A549 (cell line): ENCODE results near the gene RNF114. TPM values are rescaled to one million over a fixed set of nuclear protein-coding genes. Genes with fewer than 3 reads are reported as not detected.

Experiments used
- ATAC-seq, 2 experiments: fragments of 200-7000 bp in 1 of 2; fragments of >200 bp in 1 of 2; cut with Nextera tagmentation in 1 of 2; cut with Tn5 transposase in 1 of 2; 3 replicates each; pipeline versions ENCODE4 v1.8.0 to v1.9.1; 2018 to 2020; ENCODE audit warnings: mild to moderate bottlenecking in 1 of 2, moderate library complexity in 1 of 2
- CTCF ChIA-PET: fragments of 300-600 bp; sonication (Branson Sonifier 250); formaldehyde crosslinking; extraction: SDS; loops from one replicate; lab custom pipeline; 2021; ENCODE audit warnings: antibody characterized with exemption, inconsistent platforms; lab: Yijun Ruan, JAX
- POLR2A ChIA-PET: fragments of 350-600 bp; formaldehyde crosslinking; extraction: SDS; loops from one replicate; lab custom pipeline; 2021; ENCODE audit warnings: antibody characterized with exemption, inconsistent platforms; lab: Yijun Ruan, JAX
- DNase-seq, 2 experiments: peaks; one replicate each; pipeline versions ENCODE4 v3.0.0 to v3.0.0-alpha.2; 2011 to 2016; ENCODE audit warnings: low read depth in 1 of 2, low spot score in 1 of 2
- FAIRE-seq: peaks from 2 replicates; lab custom pipeline; 2011; peaks lifted over from hg19 to GRCh38; lab: Jason Lieb, UNC
- H3K27ac ChIP-seq, 2 experiments: fragments of >200 bp; sonication (Bioruptor Twin); formaldehyde crosslinking; 3 replicates each; pipeline ENCODE4 v1.5.1; 2016 to 2017
- H3K4me1 ChIP-seq: fragments of >200 bp; sonication (Bioruptor Twin); formaldehyde crosslinking; 3 replicates; pipeline ENCODE4 v1.6.1; 2016
- H3K4me2 ChIP-seq: fragments of >200 bp; sonication (Bioruptor Twin); formaldehyde crosslinking; 3 replicates; pipeline ENCODE4 v1.6.1; 2016
- H3K4me3 ChIP-seq: fragments of >200 bp; sonication (Bioruptor Twin); formaldehyde crosslinking; 3 replicates; pipeline ENCODE4 v1.5.1; 2016
- H3K9me3 ChIP-seq: fragments of >200 bp; sonication (Bioruptor Twin); formaldehyde crosslinking; 3 replicates; pipeline ENCODE4 v1.6.1; 2016
- BHLHE40 ChIP-seq: IDR thresholded peaks from 2 replicates; pipeline ENCODE4 v1.6.1; 2012; ENCODE audit warnings: low read depth, low read length, inconsistent platforms
- CBX2 ChIP-seq: fragments of 200-600 bp; sonication (generic); IDR thresholded peaks from 2 replicates; pipeline ENCODE4 v1.6.1; 2016; ENCODE audit warnings: low read depth, mild to moderate bottlenecking, borderline replicate concordance
- CEBPB ChIP-seq, 2 experiments: fragments of >200 bp in 1 of 2; sonication (Bioruptor Twin) in 1 of 2; formaldehyde crosslinking in 1 of 2; IDR thresholded peaks; 2 replicates each; pipeline ENCODE4 v1.6.1; 2012 to 2016
- CTCF ChIP-seq: fragments of >200 bp; sonication (Bioruptor Twin); formaldehyde crosslinking; IDR thresholded peaks from 3 replicates; pipeline ENCODE4 v1.5.1; 2016
- ELK1 ChIP-seq: fragments of 150-350 bp; IDR thresholded peaks from 2 replicates; pipeline ENCODE4 v1.6.1; 2014; ENCODE audit warnings: low read depth, mild to moderate bottlenecking, low read length
- ESRRA ChIP-seq: fragments of 150-350 bp; IDR thresholded peaks from 2 replicates; pipeline ENCODE4 v1.6.1; 2014; ENCODE audit warnings: mild to moderate bottlenecking, low read length, borderline replicate concordance
- FOSL2 ChIP-seq, 2 experiments: fragments of 450-650 bp in 1 of 2; fragments of >200 bp in 1 of 2; sonication (Bioruptor Twin) in 1 of 2; formaldehyde crosslinking; IDR thresholded peaks; 2 replicates each; pipeline versions ENCODE4 v1.5.0 to v1.6.1; 2016 to 2020; ENCODE audit warnings: mild to moderate bottlenecking in 1 of 2, moderate library complexity in 1 of 2
- GATA3 ChIP-seq: IDR thresholded peaks from 2 replicates; pipeline ENCODE4 v1.6.1; 2012; ENCODE audit warnings: borderline replicate concordance
- HDAC2 ChIP-seq: fragments of 200-600 bp; sonication (generic); IDR thresholded peaks from 2 replicates; pipeline ENCODE4 v1.6.1; 2016
- HMGXB4 ChIP-seq: fragments of 250-450 bp; sonication (Bioruptor Pico); IDR thresholded peaks from 2 replicates; pipeline ENCODE4 v1.5.0; 2021; ENCODE audit warnings: mild to moderate bottlenecking, moderate library complexity, borderline replicate concordance
- KDM1A ChIP-seq: fragments of 200-600 bp; sonication (generic); IDR thresholded peaks from 2 replicates; pipeline ENCODE4 v1.6.1; 2016; ENCODE audit warnings: low read depth, mild to moderate bottlenecking
- KDM5A ChIP-seq: fragments of 200-600 bp; sonication (generic); IDR thresholded peaks from 2 replicates; pipeline ENCODE4 v1.6.1; 2016; ENCODE audit warnings: antibody characterized with exemption, mild to moderate bottlenecking
- MAFK ChIP-seq: fragments of 450-650 bp; IDR thresholded peaks from 2 replicates; pipeline ENCODE4 v1.6.1; 2014; ENCODE audit not compliant: partially characterized antibody
- MAZ ChIP-seq: fragments of 150-350 bp; IDR thresholded peaks from 2 replicates; pipeline ENCODE4 v1.6.1; 2014; ENCODE audit warnings: antibody characterized with exemption, low read depth, low read length, borderline replicate concordance
- NR3C1 ChIP-seq: fragments of >200 bp; sonication (Bioruptor Twin); formaldehyde crosslinking; IDR thresholded peaks from 3 replicates; pipeline ENCODE4 v1.6.1; 2017
- RAD21 ChIP-seq, 2 experiments: fragments of >200 bp in 1 of 2; sonication (Bioruptor Twin) in 1 of 2; formaldehyde crosslinking in 1 of 2; IDR thresholded peaks in 1 of 2; conservative IDR thresholded peaks in 1 of 2; 2 replicates in 1 of 2; 3 replicates in 1 of 2; pipeline ENCODE4 v1.6.1; 2012 to 2018; ENCODE audit warnings: inconsistent platforms in 1 of 2
- RCOR1 ChIP-seq: fragments of 150-350 bp; IDR thresholded peaks from 2 replicates; pipeline ENCODE4 v1.6.1; 2014; ENCODE audit warnings: antibody characterized with exemption, low read length, low read depth
- REST ChIP-seq: fragments of 200-600 bp; sonication (generic); IDR thresholded peaks from 2 replicates; pipeline ENCODE4 v1.6.1; 2016; ENCODE audit warnings: antibody characterized with exemption, mild to moderate bottlenecking, moderate library complexity
- SMC3 ChIP-seq: fragments of >200 bp; sonication (Bioruptor Twin); formaldehyde crosslinking; IDR thresholded peaks from 3 replicates; pipeline ENCODE4 v1.6.1; 2018; ENCODE audit warnings: inconsistent platforms
- USF2 ChIP-seq: fragments of 450-650 bp; IDR thresholded peaks from 2 replicates; pipeline ENCODE4 v1.6.1; 2014; ENCODE audit warnings: antibody characterized with exemption
- WGBS: methylation state at CpG from one replicate; pipeline ENCODE4 v1.1.6; 2017; ENCODE audit errors: missing lambda C conversion rate; 5-methylcytosine and 5-hydroxymethylcytosine counted together
- polyA plus RNA-seq, 4 experiments: library from polyadenylated mRNA; depleted of rRNA in 3 of 4; stranded (reverse); fragments of >200 nt; fragmentation: RNase III in 1 of 4; extraction: RNeasy Plus Mini Kit Qiagen cat#74134 plus additional on column Dnase treatment in 1 of 4; gene quantifications; 2 replicates in 3 of 4; 3 replicates in 1 of 4; pipeline ENCODE4 v1.2.3, GENCODE V29; 2011 to 2017

RNF114 gene
- polyA plus RNA-seq, 2 of the 4 experiments (the other 2 are of a cell fraction): 43.1 to 44.8 TPM

- no peak overlapping the region for H3K4me3 ChIP-seq
- no peak for TF ChIP-seq HMGXB4 (CRISPR knock-in tag)
- peak; percentile 49 to 78; a peak in 3 of 4 replicates for TF ChIP-seq CEBPB (IDR thresholded peaks at IDR 0.05)
- TF ChIP-seq RCOR1: no peak
- no peak for TF ChIP-seq ESRRA
- TF ChIP-seq CTCF: peak; percentile 87
- TF ChIP-seq SMC3: peak; percentile 80
- no peak for TF ChIP-seq KDM1A
- no peak for TF ChIP-seq FOSL2 (IDR thresholded peaks at IDR 0.05)
- TF ChIP-seq FOSL2 (CRISPR knock-in tag; IDR thresholded peaks at IDR 0.05): no peak
- peak; percentile 73 to 75 for TF ChIP-seq RAD21 (conservative IDR thresholded peaks at IDR 0.05 in 1 of 2, IDR thresholded peaks at IDR 0.05 in 1 of 2)
- no peak for TF ChIP-seq MAZ
- TF ChIP-seq NR3C1: no peak
- TF ChIP-seq, all 56 proteins: peak for 4
- ATAC-seq: peak; percentile 92 to 96
- 27% methylated on average over 15 of the region's 15 CpGs for WGBS
- peak; percentile 80 to 86 for DNase-seq
- Histone ChIP-seq H3K4me2 (peak overlapping the region; percentile 30), H3K9me3 (0 out of 3 replicates have a peak, but pooled peaks cover 4% of the 10 kb centered on the region), H3K4me1 (peaks cover 4% of the 10 kb centered on the region; the same call in 2 of the 3 replicates), H3K27ac (peak overlapping the region in 1 of 2 experiments; percentile 61; a peak in 3 of 6 replicates)
- POLR2A ChIA-PET: no interaction called here
- CTCF ChIA-PET: interaction anchor here (0.8 to 2.5 kb wide), 12 partner anchors 9 to 387 kb away, joined by 3 to 15 read pairs (median 4); partner anchors contain the start of gene SPATA2
- no peak for FAIRE-seq
Measured at GRCh38 chr20:49928411-49929141, 7.6 kb upstream of the RNF114 start.

GRCh38 chr20:49929142-49929494 lies 7.1 kb upstream of the RNF114 start:
- H3K4me2 ChIP-seq: peak overlapping the region; percentile 30; the same call in 2 of the 3 replicates
- 0 out of 3 replicates have a peak, but pooled peaks cover 4% of the 10 kb centered on the region for H3K9me3 ChIP-seq
- ATAC-seq (peak in 1 of 2 experiments; percentile 30; a peak in 4 of 6 replicates), DNase-seq (no peak), FAIRE-seq (no peak)
- TF ChIP-seq ELK1: no peak
- TF ChIP-seq HDAC2: no peak
- TF ChIP-seq GATA3: no peak
- no peak for TF ChIP-seq BHLHE40
- no peak for TF ChIP-seq USF2
- TF ChIP-seq REST: no peak
- no peak for TF ChIP-seq MAFK
- no peak for TF ChIP-seq KDM5A
- TF ChIP-seq CBX2: no peak
- POLR2A ChIA-PET: no interaction called here
- H3K27ac ChIP-seq: peak overlapping the region in 1 of 2 experiments; percentile 61; a peak in 3 of 6 replicates
- H3K4me3 ChIP-seq: no peak overlapping the region
- WGBS: 24% methylated on average over 4 of the region's 4 CpGs
- CTCF ChIA-PET: interaction anchor here (0.8 to 2.1 kb wide), 8 partner anchors 10 to 318 kb away, joined by 3 to 7 read pairs (median 4); no protein-coding TSS in a partner anchor
- peaks cover 4% of the 10 kb centered on the region; the same call in 2 of the 3 replicates for H3K4me1 ChIP-seq
